Stomach (tissue), 4 donors: ENCODE data around the gene ALG1.

Experiments
- CTCF ChIP-seq, 7 experiments: fragments of 450-650 bp in 4 of 7; fragments of 200-600 bp in 3 of 7; sonication (generic) in 3 of 7; IDR thresholded peaks; one replicate each; pipeline ENCODE4 v1.5.1; 2016 to 2019; ENCODE audit warnings: antibody characterized with exemption in 7 of 7, control low read depth in 2 of 7, mild to moderate bottlenecking in 1 of 7
- POLR2A ChIP-seq, 4 donors: fragments of 450-650 bp; IDR thresholded peaks; one replicate each; pipeline ENCODE4 v1.6.1; 2016; ENCODE audit warnings: antibody characterized with exemption in 4 of 4, control low read depth in 2 of 4, mild to moderate bottlenecking in 1 of 4, moderate library complexity in 1 of 4
- POLR2AphosphoS5 ChIP-seq, 3 donors: sonication (generic); formaldehyde crosslinking; IDR thresholded peaks; one replicate each; pipeline ENCODE4 v1.6.1; 2016; ENCODE audit warnings: antibody characterized with exemption in 3 of 3

DNA sequence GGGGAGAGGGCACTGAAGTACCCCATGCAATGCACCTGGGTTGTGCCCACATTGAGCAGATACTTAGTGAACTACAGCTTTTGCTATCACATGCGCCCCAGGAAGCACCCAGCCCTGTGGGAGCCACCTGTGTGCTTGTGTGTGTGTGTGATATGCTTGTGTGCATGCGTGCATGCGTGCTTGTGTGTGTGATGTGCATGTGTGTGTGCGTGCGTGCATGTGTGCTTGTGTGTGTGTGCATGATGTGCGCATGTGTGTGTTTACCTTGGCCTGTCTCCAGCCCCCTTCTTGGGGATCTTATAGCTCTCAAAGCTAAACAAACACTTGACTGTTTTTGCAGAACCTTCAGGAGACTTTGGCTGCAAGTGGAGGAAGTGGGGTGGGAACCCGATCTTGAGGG lies 6.7 kb upstream of the ALG1 start:
- TF ChIP-seq CTCF (IDR thresholded peaks at IDR 0.05) (no peak), POLR2A (IDR thresholded peaks at IDR 0.05) (no peak), POLR2AphosphoS5 (IDR thresholded peaks at IDR 0.05) (no peak)
